Right atrium auricular region (tissue), 2 donors: ENCODE measurements around the gene LRRC37B. TPM values are rescaled to one million over a fixed set of nuclear protein-coding genes. Genes with fewer than 3 reads are reported as not detected.
A peak's percentile ranks its signal among the peaks of the same experiment; 100 is the strongest.
"Not testable (repeated sequence)": the region's sequence is repeated elsewhere in the genome, so short reads cannot be mapped to it uniquely, and the experiment has no call there.

Source experiments
- DNase-seq: peaks from one replicate; pipeline ENCODE4 v3.0.0-alpha.2; 2019; ENCODE audit warnings: low spot score
- H3K27ac ChIP-seq, 2 donors: fragments of 200-600 bp; sonication (generic); 1 replicate in 1 of 2; 2 replicates in 1 of 2; pipeline ENCODE4 v1.5.1; 2016 to 2019
- H3K27me3 ChIP-seq, 2 donors: fragments of 200-600 bp; sonication (generic); one replicate each; pipeline versions ENCODE4 v1.5.1 to v1.6.0; 2017 to 2019
- H3K36me3 ChIP-seq: fragments of 200-600 bp; sonication (generic); one replicate; pipeline ENCODE4 v1.5.1; 2016
- H3K4me1 ChIP-seq, 2 donors: fragments of 200-600 bp; sonication (generic); one replicate each; pipeline versions ENCODE4 v1.5.1 to v1.6.0; 2017 to 2019
- H3K4me3 ChIP-seq, 2 donors: fragments of 200-600 bp; sonication (generic); 1 replicate in 1 of 2; 2 replicates in 1 of 2; pipeline ENCODE4 v1.5.1; 2017 to 2019; ENCODE audit warnings: mild to moderate bottlenecking in 1 of 2, moderate library complexity in 1 of 2
- H3K9me3 ChIP-seq, 2 donors: fragments of 200-600 bp; sonication (generic); one replicate each; pipeline ENCODE4 v1.5.1; 2019
- total RNA-seq, 2 donors: library from RNA; depleted of rRNA; stranded (reverse); fragments of >200 nt; gene quantifications; one replicate each; pipeline ENCODE4 v1.1.0, GENCODE V29; 2016
- TF ChIP-seq, protein P1 (sequence below), 2 donors: fragments of 200-600 bp; sonication (generic); IDR thresholded peaks; one replicate each; pipeline ENCODE4 v1.5.1; 2019; ENCODE audit warnings: antibody characterized with exemption in 2 of 2

Gene LRRC37B
- total RNA-seq, 2 donors from 2014 or later: 2.5 to 7.0 TPM

DNA sequence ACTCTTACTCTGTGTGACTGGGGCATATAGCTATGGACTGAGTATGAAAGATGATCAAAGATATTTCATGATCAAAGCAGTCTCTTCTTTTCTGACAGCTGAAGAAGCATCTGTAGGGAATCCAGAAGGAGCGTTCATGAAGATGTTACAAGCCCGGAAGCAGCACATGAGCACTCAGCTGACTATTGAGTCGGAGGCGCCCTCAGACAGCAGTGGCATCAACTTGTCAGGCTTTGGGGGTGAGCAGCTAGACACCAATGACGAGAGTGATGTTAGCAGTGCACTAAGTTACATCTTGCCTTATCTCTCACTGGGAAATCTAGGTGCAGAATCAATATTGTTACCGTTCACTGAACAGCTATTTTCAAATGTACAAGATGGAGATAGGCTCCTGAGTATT is 40.5 kb downstream of the LRRC37B start:
- H3K27me3 ChIP-seq, DNase-seq, H3K9me3 ChIP-seq, H3K4me1 ChIP-seq, H3K36me3 ChIP-seq, H3K27ac ChIP-seq, H3K4me3 ChIP-seq: not testable (repeated sequence)

DNA sequence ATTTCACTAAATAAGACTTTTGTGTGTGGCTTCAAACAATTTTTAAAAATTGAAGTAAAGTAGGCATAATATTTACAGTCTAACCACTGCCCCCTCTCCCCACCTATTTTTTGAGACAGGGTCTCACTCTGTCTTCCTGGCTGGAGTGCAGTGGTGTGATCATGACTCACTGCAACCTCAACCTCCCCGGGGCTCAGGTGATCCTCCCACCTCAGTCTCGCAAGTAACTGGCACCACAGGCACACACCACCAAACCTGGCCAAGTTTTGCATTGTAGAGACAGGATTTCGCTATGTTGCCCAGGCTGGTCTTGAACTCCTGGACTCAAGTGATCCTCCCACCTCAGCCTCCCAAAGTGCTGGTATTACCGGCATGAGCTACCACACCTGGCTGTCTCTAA is 47.8 kb downstream of the LRRC37B start:
- H3K4me1 ChIP-seq, H3K27ac ChIP-seq, H3K9me3 ChIP-seq, H3K27me3 ChIP-seq, H3K36me3 ChIP-seq, DNase-seq, H3K4me3 ChIP-seq: not testable (repeated sequence)

DNA sequence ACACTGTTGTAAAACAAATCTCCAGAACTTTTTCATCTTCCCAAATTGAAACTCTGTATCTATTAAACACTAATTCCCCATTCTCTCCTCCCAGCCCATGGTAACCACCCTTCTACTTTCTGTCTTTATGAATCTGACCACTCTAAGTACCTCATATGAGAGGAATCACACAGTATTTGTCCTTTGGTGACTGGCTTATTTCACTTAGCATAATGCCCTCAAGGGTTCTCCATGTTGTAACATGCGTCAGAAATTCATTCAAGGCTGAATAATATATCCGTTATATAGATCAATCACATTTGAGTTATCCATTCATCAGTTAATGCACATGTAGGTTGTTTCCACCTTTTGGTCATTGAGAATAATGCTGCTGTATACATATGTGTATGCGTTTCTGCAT is 48.2 kb downstream of the LRRC37B start:
- not testable (repeated sequence) for H3K27me3 ChIP-seq, H3K9me3 ChIP-seq, H3K27ac ChIP-seq, DNase-seq, H3K4me1 ChIP-seq, H3K36me3 ChIP-seq, H3K4me3 ChIP-seq

DNA sequence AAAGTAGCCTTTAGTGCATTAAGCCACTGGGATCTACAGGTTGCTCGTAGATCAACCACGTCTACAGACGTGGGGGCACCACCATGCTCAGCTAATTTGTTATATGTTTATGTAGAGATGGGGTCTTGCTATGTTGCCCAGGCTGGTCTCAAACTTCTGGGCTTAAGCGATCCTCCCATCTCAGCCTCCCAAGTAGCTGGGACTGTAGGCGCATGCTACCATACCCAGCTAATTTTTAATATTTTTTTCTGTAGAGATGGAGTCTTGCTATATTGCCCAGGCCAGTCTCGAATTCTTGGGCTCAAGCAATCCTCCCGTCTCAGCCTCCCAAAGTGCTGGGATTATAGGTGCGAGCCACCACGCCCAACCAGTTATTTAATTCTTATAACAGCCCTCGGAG is 49.3 kb downstream of the LRRC37B start:
- not testable (repeated sequence) for H3K27me3 ChIP-seq, DNase-seq, H3K9me3 ChIP-seq, H3K36me3 ChIP-seq, H3K4me3 ChIP-seq, H3K27ac ChIP-seq, H3K4me1 ChIP-seq

DNA sequence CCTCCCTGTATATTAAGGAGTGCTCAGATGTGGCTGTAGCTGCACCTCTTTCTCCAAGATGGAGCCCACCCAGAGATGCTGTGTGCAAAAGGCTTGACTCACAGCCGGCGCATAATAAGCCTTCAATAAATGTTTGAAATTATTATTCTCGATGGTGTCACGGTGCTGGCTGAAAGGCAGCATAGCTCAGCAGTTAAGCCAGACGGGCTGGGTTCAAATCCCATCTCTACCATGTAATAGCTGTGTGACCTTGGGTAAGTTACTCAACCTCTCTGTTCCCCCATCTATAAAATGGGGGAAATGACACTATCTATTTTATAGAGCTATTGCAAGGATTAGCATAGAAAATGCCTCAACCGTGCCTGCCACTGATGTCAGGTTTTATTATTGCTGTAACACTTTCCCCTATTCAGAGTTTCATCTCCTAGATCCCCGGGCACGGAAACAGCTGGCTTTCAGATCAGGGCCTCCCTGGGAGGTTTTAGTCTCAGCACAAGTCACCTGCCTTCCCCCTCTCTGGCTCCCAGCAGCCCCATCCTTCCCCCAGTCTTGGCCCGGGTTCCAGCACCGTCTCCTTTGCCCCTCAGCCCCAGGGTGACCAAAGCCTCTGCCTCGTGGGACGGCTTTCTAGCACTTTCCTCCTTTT is 50.4 kb downstream of the LRRC37B start:
- H3K9me3 ChIP-seq, H3K27ac ChIP-seq, H3K36me3 ChIP-seq, H3K4me1 ChIP-seq, H3K27me3 ChIP-seq, DNase-seq, H3K4me3 ChIP-seq: not testable (repeated sequence)

DNA sequence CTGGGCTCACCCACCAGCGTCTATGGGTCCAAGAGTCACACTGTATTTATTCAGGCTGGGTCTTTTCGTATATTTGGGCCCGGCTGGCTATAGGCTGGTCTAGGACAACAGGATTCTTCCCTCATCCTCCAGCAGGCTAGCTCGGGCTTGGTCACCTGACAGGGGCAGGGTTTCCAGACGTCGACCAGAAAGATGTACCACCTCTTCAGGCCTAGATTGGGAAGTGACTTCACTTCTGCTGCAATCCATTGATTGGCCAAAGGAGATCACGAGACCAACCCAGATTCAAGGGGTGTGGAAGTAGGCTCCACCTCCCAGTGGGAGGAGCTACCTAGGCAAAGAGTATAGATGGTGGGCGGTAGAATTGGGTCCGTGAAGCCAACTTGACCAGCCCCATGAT is 53.5 kb downstream of the LRRC37B start:
- not testable (repeated sequence) for H3K9me3 ChIP-seq, H3K27me3 ChIP-seq, H3K4me3 ChIP-seq, H3K36me3 ChIP-seq, H3K27ac ChIP-seq, DNase-seq, H3K4me1 ChIP-seq

DNA sequence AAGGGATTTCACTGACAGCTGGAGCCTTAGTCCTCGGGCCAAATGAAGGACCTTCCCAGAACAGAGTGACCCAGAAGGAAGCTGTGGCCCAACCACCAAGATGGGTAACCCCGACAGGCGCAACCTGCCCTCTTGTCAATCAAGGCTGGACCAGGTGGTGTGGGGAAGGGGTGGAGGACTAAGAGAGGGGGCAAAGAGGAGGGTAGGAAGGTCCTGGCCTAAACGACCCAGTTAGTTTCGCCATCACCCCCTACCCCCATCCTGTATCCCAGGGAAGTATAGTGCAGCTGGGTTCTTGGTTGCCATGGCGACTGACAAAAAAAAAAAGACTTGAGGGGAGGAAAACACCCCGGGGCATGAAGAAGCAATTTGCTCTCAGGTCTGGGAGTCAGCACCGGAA is 54.7 kb downstream of the LRRC37B start:
- H3K9me3 ChIP-seq, H3K4me3 ChIP-seq, H3K27me3 ChIP-seq, H3K4me1 ChIP-seq, H3K27ac ChIP-seq, H3K36me3 ChIP-seq, DNase-seq: not testable (repeated sequence)

DNA sequence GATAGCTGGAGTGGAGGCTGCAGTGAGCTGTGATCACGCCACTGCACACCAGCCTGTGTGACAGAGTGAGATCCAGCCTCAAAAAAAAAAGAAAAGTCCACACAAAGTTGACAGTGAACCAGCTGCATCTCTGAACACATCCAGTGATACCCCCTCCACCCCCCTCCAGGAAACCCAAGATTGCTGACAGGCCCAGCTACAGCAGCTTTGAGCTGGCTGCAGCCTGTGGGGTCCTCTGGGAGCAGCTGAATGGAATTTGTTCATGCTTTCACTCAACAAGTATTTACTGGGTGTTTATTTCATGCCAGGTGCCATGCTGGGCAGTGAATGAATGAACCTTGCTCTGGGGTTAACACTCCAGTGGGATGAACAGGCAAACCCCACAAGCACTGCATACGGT is 56.9 kb downstream of the LRRC37B start:
- H3K27me3 ChIP-seq, H3K4me3 ChIP-seq, H3K36me3 ChIP-seq, H3K4me1 ChIP-seq, DNase-seq, H3K27ac ChIP-seq, H3K9me3 ChIP-seq: not testable (repeated sequence)

DNA sequence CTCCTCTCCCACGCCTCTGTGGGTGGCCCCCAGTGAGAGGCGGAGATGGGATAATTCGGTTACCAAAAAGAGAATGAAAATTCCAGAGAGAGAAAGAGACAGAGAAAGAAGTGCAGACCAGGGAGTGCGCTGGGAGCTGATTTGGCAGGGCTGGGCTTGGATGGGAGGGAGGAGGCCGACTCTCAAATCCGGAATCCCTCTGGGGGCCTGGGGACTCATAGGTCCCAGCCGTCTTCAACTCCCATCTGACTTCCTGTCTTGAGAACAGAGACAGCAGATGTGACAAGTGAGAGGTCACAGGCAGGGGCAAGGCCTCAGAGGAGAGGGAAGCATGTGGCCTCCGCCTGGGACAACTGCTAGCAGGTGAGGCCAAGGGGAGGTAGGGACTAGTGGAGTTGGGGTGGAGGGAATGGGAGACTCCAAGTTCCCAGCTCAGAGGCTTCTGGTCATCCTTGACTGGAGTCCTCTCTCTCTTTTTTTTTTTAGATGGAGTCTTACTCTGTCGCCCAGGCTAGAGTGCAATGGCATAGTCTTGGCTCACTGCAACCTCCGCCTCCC is 59.0 kb downstream of the LRRC37B start:
- H3K27ac ChIP-seq, H3K36me3 ChIP-seq, H3K4me1 ChIP-seq, DNase-seq, H3K27me3 ChIP-seq, H3K4me3 ChIP-seq, H3K9me3 ChIP-seq: not testable (repeated sequence)

DNA sequence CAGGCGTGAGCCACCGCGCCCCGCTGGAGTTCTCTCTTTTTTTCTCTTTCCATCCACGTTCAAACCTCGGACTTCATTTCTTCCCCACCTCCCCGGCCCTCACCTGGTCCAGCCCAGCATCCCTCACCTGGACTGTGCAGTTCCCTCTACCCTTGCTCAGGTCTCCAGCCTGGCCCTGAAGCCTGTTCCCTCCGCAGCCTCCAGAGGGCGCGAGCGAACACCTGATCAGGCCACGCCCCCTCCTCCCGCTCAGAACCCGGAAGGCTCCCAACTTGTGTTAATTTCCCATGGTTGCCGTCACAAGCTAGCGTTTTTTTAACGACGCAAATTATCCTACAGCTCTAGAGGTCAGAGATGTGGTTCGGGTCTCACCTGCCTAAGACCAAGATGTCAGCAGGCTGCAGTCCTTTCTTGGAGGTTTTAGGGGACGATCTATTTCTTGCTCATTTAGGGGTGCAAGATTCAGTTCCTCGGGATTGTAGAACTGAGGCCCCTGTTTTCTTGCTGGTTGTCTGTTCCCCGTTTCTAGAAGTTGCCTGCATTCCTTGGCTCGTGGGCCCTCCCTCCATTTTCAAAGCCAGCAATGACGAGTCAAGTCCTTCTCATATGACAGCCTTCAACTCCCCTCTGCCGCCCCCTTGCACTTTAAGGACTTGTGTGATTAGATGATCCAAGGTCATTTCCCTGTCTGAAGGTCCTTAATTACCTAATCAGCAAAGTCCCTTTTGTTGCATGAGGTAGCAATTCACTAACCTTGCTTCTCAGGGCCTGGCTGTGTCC is 59.9 kb downstream of the LRRC37B start:
- not testable (repeated sequence) for H3K9me3 ChIP-seq, DNase-seq, H3K4me1 ChIP-seq, H3K27ac ChIP-seq, H3K27me3 ChIP-seq, H3K36me3 ChIP-seq
- H3K4me3 ChIP-seq: peak overlapping the region in 1 of 2 donors; percentile 9
- TF ChIP-seq, protein P1, sequence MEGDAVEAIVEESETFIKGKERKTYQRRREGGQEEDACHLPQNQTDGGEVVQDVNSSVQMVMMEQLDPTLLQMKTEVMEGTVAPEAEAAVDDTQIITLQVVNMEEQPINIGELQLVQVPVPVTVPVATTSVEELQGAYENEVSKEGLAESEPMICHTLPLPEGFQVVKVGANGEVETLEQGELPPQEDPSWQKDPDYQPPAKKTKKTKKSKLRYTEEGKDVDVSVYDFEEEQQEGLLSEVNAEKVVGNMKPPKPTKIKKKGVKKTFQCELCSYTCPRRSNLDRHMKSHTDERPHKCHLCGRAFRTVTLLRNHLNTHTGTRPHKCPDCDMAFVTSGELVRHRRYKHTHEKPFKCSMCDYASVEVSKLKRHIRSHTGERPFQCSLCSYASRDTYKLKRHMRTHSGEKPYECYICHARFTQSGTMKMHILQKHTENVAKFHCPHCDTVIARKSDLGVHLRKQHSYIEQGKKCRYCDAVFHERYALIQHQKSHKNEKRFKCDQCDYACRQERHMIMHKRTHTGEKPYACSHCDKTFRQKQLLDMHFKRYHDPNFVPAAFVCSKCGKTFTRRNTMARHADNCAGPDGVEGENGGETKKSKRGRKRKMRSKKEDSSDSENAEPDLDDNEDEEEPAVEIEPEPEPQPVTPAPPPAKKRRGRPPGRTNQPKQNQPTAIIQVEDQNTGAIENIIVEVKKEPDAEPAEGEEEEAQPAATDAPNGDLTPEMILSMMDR (IDR thresholded peaks at IDR 0.05): peak in 1 of 2 donors; percentile 62

DNA sequence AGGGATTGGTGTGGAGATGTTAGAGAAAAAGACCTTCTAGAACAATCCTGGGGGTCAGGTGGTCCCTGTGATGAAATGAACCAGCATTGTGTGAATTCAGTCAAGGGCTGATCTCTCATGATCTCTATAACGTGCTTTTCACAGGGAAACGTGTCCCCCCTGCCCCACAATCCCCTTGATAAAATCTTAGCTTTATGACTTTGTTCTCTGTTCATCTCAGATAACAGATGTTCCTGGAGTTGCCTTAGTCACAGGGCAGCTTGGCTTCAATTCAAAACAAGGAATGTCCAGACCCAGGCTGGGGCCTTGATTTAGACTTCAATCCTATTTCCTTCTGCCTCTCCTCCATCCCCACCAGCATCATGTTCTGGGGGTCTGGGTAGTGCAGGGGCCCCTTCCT is 61.9 kb downstream of the LRRC37B start:
- H3K4me1 ChIP-seq, H3K36me3 ChIP-seq, H3K4me3 ChIP-seq, H3K9me3 ChIP-seq, DNase-seq, H3K27ac ChIP-seq, H3K27me3 ChIP-seq: not testable (repeated sequence)

DNA sequence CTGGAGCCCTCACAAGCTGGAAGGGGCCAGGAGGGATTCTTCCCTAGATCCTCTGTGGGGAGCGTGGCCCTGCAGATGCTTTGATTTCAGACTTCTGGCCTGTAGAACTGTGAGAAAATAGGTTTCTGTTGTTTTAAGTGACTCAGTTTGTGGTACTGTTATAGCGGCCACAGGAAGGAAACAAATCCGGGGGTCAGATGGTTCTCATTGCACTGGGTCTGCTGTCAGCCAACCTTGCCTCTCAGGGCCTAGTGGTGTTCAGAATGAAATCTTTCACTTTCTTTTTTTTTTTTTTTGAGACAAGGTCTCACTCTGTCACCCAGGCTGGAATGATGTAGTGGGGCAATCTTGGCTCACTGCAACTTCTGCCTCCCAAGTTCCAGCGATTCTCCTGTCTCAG is 64.8 kb downstream of the LRRC37B start:
- H3K27ac ChIP-seq, H3K9me3 ChIP-seq, H3K27me3 ChIP-seq, H3K36me3 ChIP-seq, H3K4me3 ChIP-seq, DNase-seq, H3K4me1 ChIP-seq: not testable (repeated sequence)

DNA sequence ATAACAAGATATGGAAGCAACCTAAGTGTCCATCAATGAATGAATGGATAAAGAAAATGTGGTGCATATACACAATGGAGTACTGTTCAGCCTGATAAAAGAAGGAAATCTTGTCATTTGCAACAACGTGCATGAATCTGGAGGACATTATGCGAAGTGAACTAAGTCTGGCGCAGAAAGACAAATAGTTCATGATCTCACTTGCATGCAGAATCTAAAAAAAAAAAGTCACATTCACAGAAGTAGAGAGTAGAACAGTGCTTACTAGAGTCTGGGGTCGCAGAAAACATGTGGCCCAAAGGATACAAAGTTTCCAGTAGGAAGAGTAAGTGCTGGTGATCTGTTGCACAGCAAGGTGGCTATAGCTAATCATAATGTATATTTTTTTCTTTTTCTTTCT is 65.9 kb downstream of the LRRC37B start:
- not testable (repeated sequence) for H3K27ac ChIP-seq, H3K36me3 ChIP-seq, H3K27me3 ChIP-seq, DNase-seq, H3K9me3 ChIP-seq, H3K4me3 ChIP-seq, H3K4me1 ChIP-seq

DNA sequence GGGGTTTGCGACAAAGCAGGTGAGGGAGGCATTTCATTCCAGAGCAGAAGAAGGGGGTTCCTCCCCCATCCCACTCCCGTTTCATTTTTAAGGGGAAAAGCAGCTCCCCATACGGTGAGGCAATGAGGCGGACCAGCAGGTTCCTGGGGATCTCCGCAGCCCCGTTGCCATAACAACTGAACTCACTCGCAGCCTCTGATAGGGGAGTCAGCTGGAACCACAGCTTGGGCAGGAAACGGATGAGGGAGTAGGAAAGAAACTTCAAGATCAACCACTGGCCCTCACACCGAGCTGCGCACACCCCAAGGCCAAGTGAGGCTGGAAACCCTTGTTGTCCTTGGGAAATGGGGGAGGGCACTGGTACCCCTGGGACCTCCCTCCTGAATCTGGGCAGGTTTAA is 72.6 kb downstream of the LRRC37B start:
- H3K27ac ChIP-seq, H3K4me1 ChIP-seq, H3K36me3 ChIP-seq, H3K27me3 ChIP-seq, H3K4me3 ChIP-seq, H3K9me3 ChIP-seq: not testable (repeated sequence)
- peak; percentile 73 for DNase-seq
